Left ventricle myocardium inferior (tissue), 1 donor: ENCODE results near the gene NPPB. TPM values are rescaled to one million over a fixed set of nuclear protein-coding genes. Genes with fewer than 3 reads are reported as not detected.
A peak's percentile ranks its signal among the peaks of the same experiment; 100 is the strongest.

Source experiments
- DNase-seq: peaks from one replicate; pipeline ENCODE4 v3.0.0-alpha.2; 2020
- H3K27ac ChIP-seq: fragments of 200-600 bp; replicated peaks from 2 replicates; pipeline ENCODE4 v1.8.0; 2021
- H3K27me3 ChIP-seq: fragments of 200-600 bp; 2 replicates; pipeline ENCODE4 v1.8.0; 2021; ENCODE audit warnings: low read depth
- H3K36me3 ChIP-seq: fragments of 200-600 bp; 2 replicates; pipeline ENCODE4 v1.8.0; 2021
- H3K4me1 ChIP-seq: fragments of 200-600 bp; 2 replicates; pipeline ENCODE4 v1.8.0; 2021
- H3K4me3 ChIP-seq: fragments of 200-600 bp; 2 replicates; pipeline ENCODE4 v1.8.0; 2021; ENCODE audit warnings: mild to moderate bottlenecking, moderate library complexity
- H3K9me3 ChIP-seq: fragments of 200-600 bp; replicated peaks from 2 replicates; pipeline ENCODE4 v1.8.0; 2021
- intact Hi-C: fragments of 100-400 bp; cut with micrococcal nuclease; formaldehyde crosslinking; loops from one replicate; pipeline ENCODE4 v1.11.0; 2022
- total RNA-seq: library from RNA; stranded (reverse); fragmentation: NEBNext Ultra II Directional; extraction: Animal tissue kit (Norgen Biotek cat#: 25700); gene quantifications from one replicate; pipeline ENCODE4 v1.2.1, GENCODE V29; 2021
- TF ChIP-seq, protein P1 (sequence below): fragments of 200-600 bp; IDR thresholded peaks from 2 replicates; pipeline ENCODE4 v1.8.0; 2021; ENCODE audit warnings: antibody characterized with exemption, mild to moderate bottlenecking, borderline replicate concordance
- donor health status: DM: no; HTN: yes; CAD: no; lungs with severe emphysema.

Gene NPPB
- total RNA-seq, 1 donor from 2014 or later: 119 TPM

- Histone ChIP-seq H3K4me1 (peaks cover 48% of the 10 kb centered on the region), H3K9me3 (no peaks in the 10 kb centered on the region), H3K4me3 (no peak overlapping the region), H3K36me3 (no peaks in the 10 kb centered on the region), H3K27ac (peak overlapping the region; percentile 91), H3K27me3 (no peaks in the 10 kb centered on the region)
- intact Hi-C loops: no loop called here
- DNase-seq: peak; percentile 44
- TF ChIP-seq, protein P1, sequence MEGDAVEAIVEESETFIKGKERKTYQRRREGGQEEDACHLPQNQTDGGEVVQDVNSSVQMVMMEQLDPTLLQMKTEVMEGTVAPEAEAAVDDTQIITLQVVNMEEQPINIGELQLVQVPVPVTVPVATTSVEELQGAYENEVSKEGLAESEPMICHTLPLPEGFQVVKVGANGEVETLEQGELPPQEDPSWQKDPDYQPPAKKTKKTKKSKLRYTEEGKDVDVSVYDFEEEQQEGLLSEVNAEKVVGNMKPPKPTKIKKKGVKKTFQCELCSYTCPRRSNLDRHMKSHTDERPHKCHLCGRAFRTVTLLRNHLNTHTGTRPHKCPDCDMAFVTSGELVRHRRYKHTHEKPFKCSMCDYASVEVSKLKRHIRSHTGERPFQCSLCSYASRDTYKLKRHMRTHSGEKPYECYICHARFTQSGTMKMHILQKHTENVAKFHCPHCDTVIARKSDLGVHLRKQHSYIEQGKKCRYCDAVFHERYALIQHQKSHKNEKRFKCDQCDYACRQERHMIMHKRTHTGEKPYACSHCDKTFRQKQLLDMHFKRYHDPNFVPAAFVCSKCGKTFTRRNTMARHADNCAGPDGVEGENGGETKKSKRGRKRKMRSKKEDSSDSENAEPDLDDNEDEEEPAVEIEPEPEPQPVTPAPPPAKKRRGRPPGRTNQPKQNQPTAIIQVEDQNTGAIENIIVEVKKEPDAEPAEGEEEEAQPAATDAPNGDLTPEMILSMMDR: no peak
These were observed 15.9 kb upstream of the NPPB start for GRCh38 chr1:11874624-11875023.

- TF ChIP-seq, protein P1: no peak
- Histone ChIP-seq H3K36me3 (no peaks in the 10 kb centered on the region), H3K4me1 (peaks cover 44% of the 10 kb centered on the region), H3K9me3 (no peaks in the 10 kb centered on the region), H3K27me3 (no peaks in the 10 kb centered on the region), H3K4me3 (no peak overlapping the region), H3K27ac (peak overlapping the region; percentile 91)
- peak; percentile 93 for DNase-seq
- intact Hi-C loops: no loop called here
These were observed 15.5 kb upstream of the NPPB start for GRCh38 chr1:11874258-11874562.

GRCh38 chr1:11873395-11874257 is 14.9 kb upstream of the NPPB start:
- H3K36me3 ChIP-seq: no peaks in the 10 kb centered on the region
- intact Hi-C loops: no loop called here
- peak overlapping the region; percentile 91 for H3K27ac ChIP-seq
- H3K4me1 ChIP-seq: peaks cover 38% of the 10 kb centered on the region
- no peaks in the 10 kb centered on the region for H3K27me3 ChIP-seq
- TF ChIP-seq, protein P1: no peak
- no peak for DNase-seq
- H3K4me3 ChIP-seq: no peak overlapping the region
- H3K9me3 ChIP-seq: no peaks in the 10 kb centered on the region

- Histone ChIP-seq H3K4me3 (no peak overlapping the region), H3K27ac (peak overlapping the region; percentile 91), H3K9me3 (no peaks in the 10 kb centered on the region), H3K36me3 (no peaks in the 10 kb centered on the region), H3K4me1 (peaks cover 32% of the 10 kb centered on the region), H3K27me3 (no peaks in the 10 kb centered on the region)
- TF ChIP-seq, protein P1: no peak
- intact Hi-C loops: no loop called here
- DNase-seq: no peak
These were observed 13.8 kb upstream of the NPPB start for GRCh38 chr1:11872545-11872944.

DNA sequence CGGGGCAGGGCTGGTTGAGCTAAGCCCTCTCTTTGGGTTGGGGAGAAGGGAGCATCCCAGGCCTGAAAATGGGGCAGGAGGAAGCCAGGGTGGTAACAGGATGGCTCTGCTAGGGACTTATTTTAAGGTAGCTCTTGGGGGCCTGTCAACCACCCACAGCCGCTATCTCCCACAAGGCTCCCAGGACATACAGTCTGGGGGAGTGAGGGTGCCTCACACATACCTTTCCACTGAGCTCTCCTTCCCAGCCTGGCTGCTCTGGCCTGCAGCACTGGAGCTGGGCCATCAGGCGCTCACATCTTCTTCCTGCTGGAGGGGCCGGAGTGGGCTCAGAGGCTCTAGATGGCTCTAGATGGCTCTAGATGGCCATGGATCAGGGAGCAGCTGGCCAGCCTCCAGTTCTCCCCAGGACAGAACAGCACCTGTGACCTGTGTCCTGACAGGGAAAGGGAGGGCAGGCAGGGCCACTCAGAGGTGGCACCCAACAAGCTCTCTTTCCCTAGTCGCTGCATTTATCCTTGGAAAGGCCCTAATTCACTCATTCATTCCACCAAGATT is 11.0 kb upstream of the NPPB start:
- TF ChIP-seq, protein P1: no peak
- H3K36me3 ChIP-seq: no peaks in the 10 kb centered on the region
- no peaks in the 10 kb centered on the region for H3K27me3 ChIP-seq
- no peak overlapping the region for H3K27ac ChIP-seq
- H3K4me1 ChIP-seq: peaks cover 20% of the 10 kb centered on the region
- DNase-seq: no peak
- no peak overlapping the region for H3K4me3 ChIP-seq
- H3K9me3 ChIP-seq: no peaks in the 10 kb centered on the region
- intact Hi-C loops: no loop called here
